Spleen (tissue), 10 donors: ENCODE data around the gene ZSCAN18. TPM values are rescaled to one million over a fixed set of nuclear protein-coding genes. Genes with fewer than 3 reads are reported as not detected.

Experiments used
- polyA plus RNA-seq, 3 donors: library from polyadenylated mRNA; stranded (reverse); fragments of 200-250 nt; gene quantifications; one replicate each; pipeline ENCODE4 v1.2.1, GENCODE V29; 2013
- total RNA-seq, 7 donors: library from RNA; depleted of rRNA in 3 of 7; stranded (reverse); fragments of >200 nt in 3 of 7; fragmentation: NEBNext Ultra II Directional in 4 of 7; extraction: Animal tissue kit (Norgen Biotek cat#: 25700) in 4 of 7; gene quantifications; one replicate each; pipeline versions ENCODE4 v1.1.0 to v1.2.1, GENCODE V29; 2016 to 2021
- donor health status: healthy with polysubstance abuse.
- donor health status: DM: no; HTN: no; CAD: no; lungs with moderate emphysema.
- donor health status: DM: no; HTN: no; CAD: no.
- donor health status: Bipolar disorder and iron deficiency.
- donor health status: healthy.
- donor health status: DM: no; HTN: no; CAD: no.
- donor health status: DM: yes; HTN: yes; CAD: no.

ZSCAN18 gene
- total and polyA plus RNA-seq, 10 donors = 39.8 to 71.7 (median 57.2) TPM

Other genes starting within 250 kb of the ZSCAN18 start
- 10 to 100 TPM; 23.8 to 46.5 (median 39.0) TPM for gene ZNF587, start 248.4 kb downstream of the ZSCAN18 start, total RNA-seq
- gene ZNF587, start 248.4 kb downstream of the ZSCAN18 start, polyA plus RNA-seq = 10 to 100 TPM in 1 of 3 donors, 1 to 10 TPM in 2; 3.9 to 20.2 (median 4.8) TPM
- 10 to 100 TPM; 18.0 to 48.1 (median 33.2) TPM for gene ZNF814, start 209.2 kb downstream of the ZSCAN18 start, total RNA-seq
- gene ZNF814, start 209.2 kb downstream of the ZSCAN18 start, polyA plus RNA-seq = 10 to 100 TPM; 15.4 to 21.2 (median 17.3) TPM
- 10 to 100 TPM; 22.6 to 31.2 (median 24.7) TPM for gene ZNF417, start 181.6 kb downstream of the ZSCAN18 start, total RNA-seq
- gene ZNF417, start 181.6 kb downstream of the ZSCAN18 start, polyA plus RNA-seq = 1 to 10 TPM; 1.5 to 3.3 (median 1.6) TPM
- 10 to 100 TPM in 5 of 7 donors, 1 to 10 TPM in 2; 8.9 to 16.5 (median 10.7) TPM for gene ZNF418, start 162.8 kb downstream of the ZSCAN18 start, total RNA-seq
- 1 to 10 TPM; 4.7 to 6.7 (median 6.7) TPM for gene ZNF418, start 162.8 kb downstream of the ZSCAN18 start, polyA plus RNA-seq
- 10 to 100 TPM in 4 of 7 donors, 1 to 10 TPM in 3; 8.4 to 10.9 (median 10.7) TPM for gene ZNF256, start 150.5 kb downstream of the ZSCAN18 start, total RNA-seq
- 1 to 10 TPM; 4.1 to 4.5 (median 4.5) TPM for gene ZNF256, start 150.5 kb downstream of the ZSCAN18 start, polyA plus RNA-seq
- gene C19orf18, start 123.7 kb downstream of the ZSCAN18 start, total RNA-seq = 1 to 10 TPM in 1 of 7 donors, under 1 TPM in 3, not detected in 3; 0.50 to 1.9 (median 0.69) TPM
- gene C19orf18, start 123.7 kb downstream of the ZSCAN18 start, polyA plus RNA-seq = 1 to 10 TPM; 1.7 to 4.2 (median 3.0) TPM
- 10 to 100 TPM; 12.4 to 25.3 (median 17.3) TPM for gene ZNF606, start 95.4 kb downstream of the ZSCAN18 start, total RNA-seq
- 10 to 100 TPM in 1 of 3 donors, 1 to 10 TPM in 2; 5.6 to 12.4 (median 9.3) TPM for gene ZNF606, start 95.4 kb downstream of the ZSCAN18 start, polyA plus RNA-seq
- gene ZSCAN1, start 64.2 kb downstream of the ZSCAN18 start, total RNA-seq = not detected
- gene ZSCAN1, start 64.2 kb downstream of the ZSCAN18 start, polyA plus RNA-seq = under 1 TPM in 2 of 3 donors, not detected in 1; 0.08 to 0.24 TPM
- gene ZNF135, start 38.9 kb downstream of the ZSCAN18 start, total RNA-seq = 1 to 10 TPM; 3.6 to 9.4 (median 8.1) TPM
- gene ZNF135, start 38.9 kb downstream of the ZSCAN18 start, polyA plus RNA-seq = 1 to 10 TPM; 4.8 to 6.5 (median 5.1) TPM
- gene ZNF329, start 52.6 kb upstream of the ZSCAN18 start, total RNA-seq = 10 to 100 TPM in 4 of 7 donors, 1 to 10 TPM in 3; 8.6 to 13.4 (median 10.4) TPM
- 1 to 10 TPM; 3.8 to 6.1 (median 3.8) TPM for gene ZNF329, start 52.6 kb upstream of the ZSCAN18 start, polyA plus RNA-seq
- 10 to 100 TPM; 32.5 to 53.4 (median 36.9) TPM for gene ZNF274, start 84.8 kb upstream of the ZSCAN18 start, total RNA-seq
- gene ZNF274, start 84.8 kb upstream of the ZSCAN18 start, polyA plus RNA-seq = 10 to 100 TPM; 17.5 to 19.5 (median 18.4) TPM
- gene ZNF544, start 130.7 kb upstream of the ZSCAN18 start, total RNA-seq = 10 to 100 TPM; 31.4 to 58.5 (median 39.0) TPM
- gene ZNF544, start 130.7 kb upstream of the ZSCAN18 start, polyA plus RNA-seq = 10 to 100 TPM; 12.5 to 24.8 (median 20.2) TPM
- gene ZNF8, start 180.7 kb upstream of the ZSCAN18 start, total RNA-seq = 10 to 100 TPM in 2 of 7 donors, 1 to 10 TPM in 5; 6.6 to 10.7 (median 8.5) TPM
- 1 to 10 TPM in 1 of 3 donors, under 1 TPM in 2; 0.91 to 1.8 (median 0.91) TPM for gene ZNF8, start 180.7 kb upstream of the ZSCAN18 start, polyA plus RNA-seq
- 10 to 100 TPM; 35.0 to 62.5 (median 44.7) TPM for gene ERVK3-1, start 207.1 kb upstream of the ZSCAN18 start, total RNA-seq
- gene ERVK3-1, start 207.1 kb upstream of the ZSCAN18 start, polyA plus RNA-seq = 10 to 100 TPM; 34.0 to 48.8 (median 39.1) TPM
- gene ZSCAN22, start 228.8 kb upstream of the ZSCAN18 start, total RNA-seq = 1 to 10 TPM; 2.7 to 3.9 (median 3.0) TPM
- gene ZSCAN22, start 228.8 kb upstream of the ZSCAN18 start, polyA plus RNA-seq = under 1 TPM; 0.48 to 0.86 (median 0.55) TPM